HCEC 1CT (cell line): ENCODE measurements around the gene CLUH.

Source experiments
- DNase-seq: peaks from one replicate; pipeline ENCODE4 v3.0.0-alpha.2; 2017

Gene CLUH

DNA sequence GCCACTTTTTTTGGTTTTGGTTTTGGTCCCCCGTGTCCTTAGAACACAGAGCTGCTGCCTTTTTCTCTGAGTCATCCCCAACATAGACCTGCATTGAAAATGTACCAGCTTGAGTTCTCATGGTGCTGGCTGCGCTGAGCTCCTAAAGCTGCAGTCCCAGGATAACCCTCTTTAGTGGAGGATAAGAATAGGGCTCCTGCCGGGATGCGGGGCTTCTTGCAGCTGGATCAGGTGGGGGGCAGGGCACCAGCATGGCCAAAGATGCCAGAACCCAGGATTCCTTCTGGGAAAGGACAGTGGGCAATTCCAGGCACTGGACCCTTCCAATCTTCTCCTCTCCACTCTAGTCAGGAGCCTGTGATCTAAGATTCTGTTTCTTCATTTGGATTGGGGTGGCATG is 8.3 kb upstream of the CLUH start:
- DNase-seq: no peak

DNA sequence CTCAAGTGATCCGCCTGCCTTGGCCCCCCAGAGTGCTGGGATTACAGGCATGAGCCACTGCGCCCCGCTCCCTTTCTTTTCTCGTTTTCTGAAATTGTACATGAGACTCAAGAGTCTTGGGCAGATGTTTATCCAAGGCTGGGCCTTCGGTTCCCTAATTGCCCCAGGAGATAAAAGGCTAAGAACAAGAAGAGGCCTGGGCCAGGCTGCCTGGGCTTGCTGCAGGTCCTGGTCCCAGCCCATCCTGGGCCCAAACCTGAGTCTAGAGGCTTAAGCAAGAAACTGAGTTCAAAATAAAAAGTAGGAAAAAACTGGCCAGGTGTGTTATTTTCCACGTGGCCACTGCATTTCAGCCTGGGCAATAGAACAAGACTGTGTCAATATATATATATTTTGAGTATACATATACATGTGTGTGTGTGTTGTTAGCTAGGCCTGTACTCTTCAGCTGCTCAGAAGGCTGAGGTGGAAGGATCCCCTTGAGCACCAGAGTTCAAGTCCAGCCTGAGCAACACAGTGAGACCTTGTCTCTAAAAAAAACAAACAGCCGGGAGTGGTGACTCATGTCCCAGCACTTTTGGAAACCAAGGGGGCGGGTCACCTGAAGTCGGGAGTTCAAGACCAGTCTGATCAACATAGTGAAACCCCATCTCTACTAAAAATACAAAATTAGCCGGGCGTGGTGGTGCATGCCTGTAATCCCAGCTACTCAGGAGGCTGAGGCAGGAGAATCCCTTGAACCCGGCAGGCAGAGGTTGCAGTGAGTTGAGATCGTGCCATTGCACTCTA is 6.8 kb upstream of the CLUH start:
- peak; percentile 20 for DNase-seq

DNA sequence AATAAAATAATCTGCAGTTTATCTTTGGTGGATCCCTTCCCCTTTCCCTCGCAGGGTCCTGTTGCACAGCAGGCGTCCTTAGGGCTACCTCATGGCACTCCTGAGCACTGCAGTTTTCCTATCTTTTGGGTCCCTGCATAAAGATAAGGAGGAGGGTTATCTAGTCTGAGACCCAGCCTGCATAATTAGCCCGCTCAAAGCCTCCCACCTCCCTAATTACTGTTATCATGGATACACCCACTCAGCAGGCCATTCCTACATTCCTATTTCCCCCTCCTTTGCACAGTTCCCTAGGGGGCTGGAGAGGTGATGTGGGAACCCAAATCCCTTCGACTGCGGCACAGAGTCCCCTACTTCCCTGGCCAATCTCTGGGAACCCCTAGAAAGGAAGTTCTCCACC is 5.1 kb upstream of the CLUH start:
- DNase-seq: no peak

DNA sequence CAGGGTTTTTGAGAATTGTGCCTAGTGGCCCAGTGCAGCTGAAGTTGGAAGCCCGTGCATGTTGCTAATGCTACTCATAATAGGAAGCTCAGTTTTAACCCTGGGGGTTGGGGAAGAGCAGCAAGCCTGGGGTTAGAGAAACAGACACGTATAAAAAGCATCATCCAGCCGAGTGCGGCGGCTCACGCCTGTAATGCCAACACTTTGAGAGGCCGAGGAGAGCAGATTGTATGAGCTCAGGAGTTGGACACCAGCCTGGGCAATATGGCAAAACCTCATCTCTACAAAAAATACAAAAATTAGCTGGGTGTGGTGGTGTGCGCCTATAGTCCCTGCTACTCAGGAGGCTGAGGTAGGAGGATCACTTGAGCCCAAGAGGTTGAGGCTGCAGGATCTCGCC is 2.3 kb upstream of the CLUH start:
- no peak for DNase-seq

DNA sequence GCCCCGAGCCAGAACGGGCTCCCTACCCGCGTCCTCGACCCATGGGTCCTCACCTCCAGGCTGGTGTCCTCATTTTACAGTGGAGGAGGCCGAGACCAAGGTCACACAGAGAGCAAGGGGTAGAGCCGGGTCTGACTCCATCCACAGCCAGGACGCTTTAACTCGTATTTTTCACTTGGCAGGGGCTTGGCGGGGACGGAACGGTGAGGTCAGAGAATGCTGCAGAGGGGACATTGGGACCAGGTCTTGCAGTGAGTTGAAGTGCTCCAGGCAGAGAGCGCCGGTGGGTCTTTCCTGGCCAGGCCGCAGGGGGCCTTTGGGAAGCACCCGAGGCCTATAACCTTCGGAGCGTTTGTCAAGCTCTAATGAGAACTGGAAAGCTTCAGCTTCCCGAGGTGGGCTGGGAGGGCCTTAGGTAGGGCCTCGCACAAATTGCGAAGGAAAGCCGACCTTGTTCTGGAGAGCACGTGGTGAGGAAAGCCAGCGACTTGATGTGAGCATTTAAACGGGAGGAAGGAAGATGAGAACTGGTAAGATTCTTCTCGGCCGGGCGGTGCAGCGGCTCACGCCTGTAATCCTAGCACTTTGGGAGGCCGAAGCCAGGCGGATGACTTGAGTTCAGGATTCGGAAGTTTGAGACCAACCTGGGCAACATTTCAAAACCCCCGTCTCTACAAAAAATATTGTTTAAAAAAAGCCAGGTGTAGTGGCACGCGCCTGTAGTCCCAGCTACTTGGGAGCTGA is 908 bp upstream of the CLUH start:
- no peak for DNase-seq

DNA sequence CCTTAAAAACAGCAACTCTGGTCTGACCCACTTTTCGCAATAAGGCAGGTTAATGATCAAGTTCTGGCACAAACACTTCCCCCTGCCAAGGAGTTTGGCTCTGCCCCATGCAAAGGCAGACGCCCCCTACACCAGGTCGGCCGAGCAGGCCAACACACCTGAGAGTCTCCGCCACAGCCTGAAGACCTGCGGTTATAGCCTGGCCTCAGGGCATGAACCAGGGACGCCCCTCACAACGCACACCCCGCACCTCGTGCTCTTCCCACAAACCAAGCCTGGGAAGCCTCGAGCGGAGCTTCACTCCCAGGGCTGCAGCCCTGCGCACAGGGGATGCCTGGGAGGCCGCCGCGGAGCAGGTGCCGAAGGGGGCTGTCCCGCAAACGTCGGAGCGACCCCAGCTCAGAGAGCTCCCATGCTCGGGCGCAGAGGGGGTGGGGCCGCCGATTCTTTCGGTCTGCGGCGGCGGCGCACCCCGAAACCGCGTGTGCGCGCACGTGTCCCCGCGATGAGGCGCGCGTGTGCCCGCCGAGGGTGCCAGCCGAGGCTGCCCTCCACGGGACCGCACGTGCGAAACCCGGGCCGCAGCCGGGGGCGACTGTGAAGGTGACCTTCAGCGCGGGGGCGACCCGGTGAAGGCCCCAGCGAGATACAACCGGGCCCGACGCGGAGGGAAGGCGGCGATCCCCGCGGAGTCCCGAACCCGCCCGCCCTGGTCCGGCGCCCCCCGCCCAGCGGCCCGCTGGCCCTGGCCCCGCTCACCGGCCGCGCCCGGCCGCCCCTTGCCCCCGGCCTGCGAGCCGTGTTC is 559 bp downstream of the CLUH start:
- peak; percentile 15 for DNase-seq

DNA sequence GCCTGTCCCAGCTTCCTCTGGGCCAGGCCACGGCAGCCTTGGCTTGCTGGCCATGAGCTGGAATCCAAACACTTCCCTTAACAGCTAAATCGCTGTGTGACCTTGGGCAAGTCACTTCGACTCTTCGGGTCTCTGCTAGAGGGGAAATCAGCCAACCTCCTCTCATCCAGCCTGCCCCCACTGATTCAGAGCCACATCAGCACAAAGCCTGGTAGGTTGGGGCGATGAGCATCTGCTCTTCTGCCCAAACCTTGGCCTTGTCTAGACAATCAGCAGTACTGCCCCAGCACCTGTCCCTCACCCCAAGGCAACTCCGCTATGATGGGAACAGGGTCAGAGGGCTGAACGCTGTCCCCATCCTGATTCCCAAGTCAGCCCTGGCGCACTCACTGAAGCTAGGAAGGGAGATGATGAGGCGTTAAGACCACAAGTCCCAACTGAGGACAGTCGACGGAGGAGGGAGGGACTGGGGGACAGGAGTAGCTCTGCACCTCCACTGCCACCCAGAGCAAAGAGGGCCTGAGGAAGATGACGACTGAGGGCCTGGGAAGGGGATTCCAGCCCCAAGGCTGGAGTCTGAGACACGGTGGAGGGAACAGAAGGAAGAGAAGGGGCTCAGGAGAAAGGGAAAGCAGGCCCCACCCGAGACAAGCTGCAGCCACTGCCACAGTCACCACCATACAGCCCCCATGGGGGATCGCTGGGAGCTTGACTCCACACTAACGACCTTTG is 1.3 kb downstream of the CLUH start:
- DNase-seq: no peak

DNA sequence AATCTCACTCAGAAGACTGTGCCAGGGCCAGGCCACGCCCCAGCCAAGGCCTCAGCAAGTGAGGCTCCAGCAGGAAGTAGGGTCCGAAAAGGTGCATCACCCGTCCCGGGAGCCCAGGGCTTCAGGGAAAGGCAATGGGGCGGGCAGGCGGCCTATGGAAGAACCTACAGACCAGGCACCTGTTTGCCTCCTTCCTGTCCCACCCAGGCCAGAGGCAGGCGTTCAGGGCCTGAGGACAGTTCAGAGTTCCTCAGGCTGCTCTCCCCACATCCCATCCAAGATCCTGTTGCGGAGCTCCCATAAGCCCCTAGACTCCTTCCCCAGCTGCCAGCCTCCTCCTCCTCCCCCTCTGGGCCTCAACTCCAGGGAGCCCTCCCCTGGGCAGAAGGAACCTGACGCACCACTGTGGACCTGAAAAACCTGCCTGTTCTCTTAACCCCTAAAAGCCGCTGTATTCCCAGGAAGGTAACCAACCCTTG is 2.3 kb downstream of the CLUH start:
- no peak for DNase-seq

DNA sequence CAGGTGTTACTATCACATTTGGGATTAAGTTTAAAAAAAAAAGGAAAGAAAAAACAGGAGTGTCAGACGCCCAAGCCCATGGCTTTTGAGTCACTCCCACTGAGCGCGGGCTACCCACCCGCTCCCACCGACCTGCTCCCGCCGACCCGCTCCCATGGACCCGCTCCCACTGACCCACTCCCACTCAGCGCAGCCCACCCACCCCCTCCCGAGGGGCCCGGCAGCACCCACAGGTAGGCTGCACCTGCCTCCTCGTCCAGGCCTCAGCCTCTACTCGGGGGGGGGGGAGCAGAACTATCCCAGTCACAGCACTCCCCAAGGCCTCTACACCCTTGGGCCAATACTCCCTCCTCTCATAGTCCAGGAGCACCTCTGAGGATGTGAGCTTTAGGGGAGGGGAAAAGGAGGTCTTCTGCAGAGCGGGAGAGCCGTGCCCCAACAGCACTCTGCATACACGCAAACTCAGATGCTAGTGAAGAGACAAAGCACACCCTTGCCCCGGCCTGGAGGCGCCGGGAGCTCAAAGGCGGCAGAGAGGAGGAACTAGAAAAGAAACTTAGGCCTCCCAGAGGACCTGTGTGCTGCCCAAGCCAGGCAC is 2.9 kb downstream of the CLUH start:
- DNase-seq: no peak

DNA sequence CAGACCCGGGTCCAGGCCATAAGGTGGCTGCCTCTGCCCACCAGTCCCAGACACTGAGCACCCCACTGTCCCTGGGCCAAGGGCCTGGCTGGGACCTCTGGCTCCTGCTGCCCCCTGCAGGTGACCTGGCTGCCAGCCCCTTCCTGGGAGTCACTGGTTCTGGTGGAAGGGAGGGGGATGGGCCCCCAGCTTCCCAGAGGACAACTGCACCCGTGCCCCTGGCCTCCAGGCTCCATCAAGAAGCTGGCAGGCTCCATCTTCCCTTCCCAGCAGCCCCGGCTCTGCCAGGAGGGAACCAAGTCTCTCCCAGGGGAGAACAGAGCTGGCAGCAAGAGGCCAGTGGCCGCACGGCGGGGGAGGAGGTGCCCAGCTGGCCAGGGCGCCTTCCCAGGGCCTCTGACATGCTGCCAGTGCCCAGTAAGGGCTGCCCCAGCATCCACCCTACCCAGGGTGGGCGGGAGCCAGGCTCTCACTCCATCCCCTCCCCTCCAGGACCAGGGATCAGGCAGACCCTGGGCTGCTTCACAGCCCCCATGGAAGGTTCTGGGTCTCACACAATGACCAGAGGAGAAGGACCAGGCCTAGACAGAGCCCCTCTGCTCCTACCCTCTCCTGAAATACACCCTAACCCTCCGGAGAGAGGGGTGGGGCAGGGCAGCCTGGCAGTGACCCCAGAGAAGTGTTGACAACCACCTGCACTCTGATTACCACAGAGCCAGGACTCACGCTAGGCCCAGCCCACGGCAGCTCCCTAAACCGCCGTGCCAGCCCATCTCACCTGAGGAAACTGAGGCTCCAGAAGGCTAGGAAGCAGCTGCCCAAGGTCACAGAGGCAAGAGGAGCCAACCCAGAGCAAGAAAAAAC is 3.6 kb downstream of the CLUH start:
- no peak for DNase-seq

DNA sequence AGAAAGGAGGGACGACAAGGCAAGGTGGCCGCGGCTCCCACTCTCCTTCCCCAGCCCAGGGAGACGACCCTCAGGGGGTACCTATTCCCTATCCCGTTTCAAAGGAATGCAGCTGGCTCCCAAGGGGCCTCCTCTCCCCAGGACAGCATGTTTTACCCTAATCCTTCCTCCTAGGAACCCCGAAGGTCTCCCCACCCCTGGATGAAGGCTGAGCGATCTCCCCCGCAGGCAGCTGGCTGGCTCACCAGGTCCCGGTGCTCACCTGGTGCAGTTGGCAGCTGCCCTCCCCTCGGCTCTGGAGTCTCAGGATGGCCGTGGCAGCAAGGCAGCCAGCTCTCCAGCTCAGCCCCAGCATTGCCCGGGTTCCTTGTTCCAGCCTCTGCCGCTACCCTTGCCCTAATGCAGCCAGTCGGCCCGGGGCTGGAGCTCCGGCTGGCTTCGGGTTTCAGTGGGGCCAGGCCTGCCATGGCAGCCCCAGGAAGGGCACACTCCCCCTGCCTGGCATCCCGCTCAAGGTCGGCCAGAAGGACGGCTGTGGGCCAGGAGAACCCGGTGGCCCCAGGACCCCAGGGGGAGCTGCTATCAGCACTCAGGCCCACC is 4.6 kb downstream of the CLUH start:
- DNase-seq: no peak

DNA sequence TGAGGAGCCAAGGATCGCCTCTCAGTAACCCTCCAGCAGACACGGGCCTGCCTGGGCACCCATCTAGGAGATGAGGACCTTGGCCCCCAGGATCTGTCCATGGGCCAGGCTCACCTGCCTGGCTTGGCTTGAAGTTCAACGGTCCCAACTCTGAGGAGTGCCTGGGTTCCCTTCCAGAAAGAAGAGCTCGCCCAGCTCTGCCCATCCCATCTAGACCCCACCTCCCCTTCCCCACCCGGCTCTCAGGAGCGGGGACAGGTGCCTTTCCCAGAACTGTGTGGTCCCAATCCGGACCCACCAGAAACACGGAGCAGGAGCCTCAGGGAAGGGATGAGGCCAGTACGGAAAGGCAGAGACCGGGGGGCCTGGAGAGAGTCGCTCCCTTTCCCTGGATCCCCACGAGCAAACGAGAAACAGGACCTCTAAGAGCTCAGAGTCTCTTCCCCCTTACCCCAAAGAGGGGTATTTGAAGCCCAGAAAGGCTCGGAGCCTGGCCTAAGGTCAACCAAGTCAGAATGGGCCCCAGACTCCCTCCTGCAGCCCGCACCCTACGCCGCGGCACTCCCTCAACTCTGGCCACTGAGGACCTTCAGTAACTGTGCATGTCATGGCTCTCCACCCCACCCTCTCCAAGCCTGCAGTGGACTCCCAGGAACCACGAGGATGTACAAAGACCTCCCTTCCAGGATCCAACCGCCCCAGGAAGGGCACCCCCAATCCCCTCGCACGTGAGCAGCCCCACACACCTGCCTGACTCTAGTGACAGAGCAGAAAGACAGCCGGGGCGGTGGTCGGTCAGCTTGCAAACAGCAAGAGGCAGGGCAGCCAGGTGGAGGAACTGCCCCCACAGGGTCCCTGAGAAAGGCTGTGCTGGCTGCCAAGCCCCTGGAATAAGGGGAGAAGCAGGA is 5.4 kb downstream of the CLUH start:
- no peak for DNase-seq

DNA sequence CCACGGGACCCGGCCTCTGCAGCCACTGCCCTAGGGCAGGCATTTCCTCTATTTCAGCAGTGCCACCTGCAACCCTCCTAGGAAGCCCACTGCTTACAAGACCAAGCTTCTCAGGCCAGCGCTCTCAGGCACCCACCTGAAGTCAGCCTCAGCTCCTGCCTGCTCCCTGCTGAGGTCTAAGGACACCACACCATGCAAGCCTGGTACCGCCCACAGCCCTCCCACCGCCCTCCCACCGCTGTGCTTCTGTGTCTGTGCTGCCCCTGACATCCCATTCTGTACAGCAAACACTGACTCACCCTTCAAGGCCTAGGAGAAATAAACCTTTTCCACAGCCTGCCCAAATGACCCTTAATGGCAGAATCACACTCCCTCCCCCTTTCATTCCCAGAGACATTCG is 6.3 kb downstream of the CLUH start:
- peak; percentile 57 for DNase-seq

DNA sequence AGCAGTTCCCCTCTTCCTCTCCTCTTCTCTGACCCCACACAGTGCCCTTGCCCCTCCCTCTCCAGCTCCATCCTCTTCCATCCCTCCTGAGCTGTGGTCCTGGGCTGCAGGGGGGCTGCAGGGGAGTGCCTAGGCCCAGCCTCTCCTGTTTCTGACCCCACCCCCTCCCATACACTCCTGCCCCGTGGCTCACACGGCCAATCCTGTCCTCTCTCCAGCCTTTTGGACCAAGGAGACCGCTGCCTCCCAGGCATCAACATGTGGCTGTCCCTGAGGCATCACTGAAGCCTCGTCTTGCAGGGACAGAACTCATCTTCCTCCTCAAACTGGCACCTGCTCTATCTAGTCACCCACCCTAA is 6.7 kb downstream of the CLUH start:
- DNase-seq: no peak

DNA sequence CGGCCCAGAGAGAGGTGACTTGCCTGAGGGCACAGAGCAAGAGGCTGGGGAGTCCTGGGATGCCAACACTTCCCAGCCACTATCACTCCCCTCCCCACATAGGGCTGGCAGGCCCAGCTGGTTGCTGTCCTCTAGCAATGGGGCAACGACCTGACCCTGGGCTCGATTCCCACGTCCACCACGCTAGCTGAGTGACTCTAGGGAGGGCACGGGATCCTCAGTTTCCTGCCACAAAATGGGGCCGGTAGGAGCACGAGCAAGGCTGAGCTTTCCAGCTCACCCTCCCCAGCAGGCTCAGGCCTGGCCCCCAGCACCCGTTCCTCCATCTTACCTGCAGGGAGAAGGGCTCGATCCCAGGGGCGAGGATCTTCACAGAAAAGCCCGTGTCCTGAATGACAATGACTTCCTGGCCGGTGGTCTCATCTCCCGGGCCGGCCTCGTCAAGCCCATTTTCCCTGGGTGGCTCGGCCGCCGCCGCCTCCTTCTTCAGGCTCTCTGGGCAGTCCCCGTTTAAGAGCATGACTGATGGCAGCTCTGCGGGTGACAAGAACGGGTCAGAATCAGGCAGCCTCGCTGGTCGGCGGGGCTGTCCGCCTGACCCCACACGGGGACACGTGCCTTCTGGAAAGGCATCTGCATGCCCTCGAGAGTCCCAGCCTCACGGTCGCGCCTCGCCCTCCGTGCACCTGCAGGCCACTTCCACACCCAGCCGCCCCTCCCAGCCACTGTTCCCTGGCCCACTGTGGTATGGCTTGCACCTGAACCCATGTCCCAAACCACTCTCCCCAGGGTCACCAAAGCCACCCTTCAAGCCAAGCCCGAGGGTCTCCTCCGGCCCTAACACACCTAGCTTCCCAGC is 7.3 kb downstream of the CLUH start:
- DNase-seq: no peak

DNA sequence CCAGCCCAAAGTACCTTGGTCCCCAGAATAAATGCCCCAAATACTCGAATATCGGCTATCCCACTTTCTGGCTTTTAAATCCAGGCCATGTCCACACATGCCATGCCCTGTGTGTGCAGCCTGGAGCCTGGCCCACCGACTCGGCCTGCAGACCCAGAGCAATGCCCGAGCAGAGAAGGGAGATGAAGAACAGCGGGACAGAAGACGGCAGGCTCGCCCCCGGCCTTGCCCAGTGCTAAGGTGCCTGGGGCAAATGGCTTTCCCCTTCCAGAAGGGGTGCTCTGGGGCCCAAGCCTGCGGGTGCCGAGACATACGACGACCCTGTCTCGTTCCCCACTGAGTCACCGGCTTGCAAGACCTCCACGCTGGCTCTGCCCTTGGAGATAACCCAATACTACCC is 8.0 kb downstream of the CLUH start:
- no peak for DNase-seq

DNA sequence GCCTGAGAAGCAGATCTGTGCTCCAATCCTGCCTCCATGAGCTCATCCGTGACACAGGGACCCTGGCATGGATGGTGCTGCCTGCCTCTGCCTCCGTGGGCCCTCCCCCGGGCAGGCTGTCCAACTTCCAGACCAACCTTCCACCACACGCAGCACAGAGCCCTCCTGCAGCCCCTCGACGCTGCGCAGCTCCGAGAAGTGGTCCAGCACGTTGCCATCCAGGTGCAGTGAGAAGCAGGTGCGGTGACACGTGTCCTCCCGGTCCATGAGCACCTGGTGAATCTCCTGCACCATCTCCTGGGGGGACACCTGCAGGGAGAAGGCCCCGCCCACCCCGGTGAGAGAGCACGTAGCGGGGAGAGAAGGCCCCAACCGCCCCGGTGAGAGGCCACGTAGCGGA is 8.4 kb downstream of the CLUH start:
- DNase-seq: no peak

DNA sequence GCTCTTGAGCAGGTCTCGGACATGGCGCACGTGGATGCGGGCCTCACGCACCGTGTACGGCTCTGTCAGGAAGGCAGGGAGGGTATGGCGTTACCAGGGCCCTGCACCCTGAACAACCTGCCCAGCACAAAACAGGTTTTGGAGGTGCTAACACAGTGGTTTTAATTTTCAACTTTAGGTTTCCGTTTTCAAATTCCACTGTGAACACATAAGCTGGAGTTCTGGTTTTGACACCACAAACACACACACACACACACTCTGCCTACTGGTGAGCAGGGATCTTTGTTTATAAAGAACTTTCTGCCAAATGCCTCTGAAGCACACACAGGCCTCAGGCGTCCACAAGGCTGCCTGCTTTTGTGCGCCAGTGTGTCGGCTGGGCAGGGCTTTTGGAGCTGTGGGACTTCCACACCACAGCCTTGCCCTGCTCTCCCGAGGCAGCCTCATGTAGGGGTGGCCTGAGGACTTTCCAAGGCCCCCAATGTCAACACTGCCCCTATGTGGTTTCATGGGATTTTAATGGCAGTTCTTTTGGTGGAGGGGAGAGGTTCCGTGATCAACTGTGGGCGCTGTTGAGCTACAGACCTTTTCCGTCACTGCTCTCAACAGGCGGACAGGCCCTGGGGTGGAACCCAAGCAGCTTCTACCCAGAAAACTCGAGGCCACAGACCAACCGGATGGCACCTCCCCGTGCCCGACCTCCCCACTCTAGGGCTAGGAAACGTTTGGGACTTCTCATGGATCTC is 9.4 kb downstream of the CLUH start:
- no peak for DNase-seq
